22Rv1 (cell line): ENCODE data around the gene KLHL12.
"Not testable (repeated sequence)": the region's sequence is repeated elsewhere in the genome, so short reads cannot be mapped to it uniquely, and the experiment has no call there.

Experiments used
- H3K27ac ChIP-seq: fragments of 450-650 bp; 2 replicates; pipeline ENCODE4 v1.5.1; 2017
- CTCF ChIP-seq: fragments of 450-650 bp; IDR thresholded peaks from 2 replicates; pipeline ENCODE4 v1.5.1; 2017; ENCODE audit warnings: mild to moderate bottlenecking
- ZFX ChIP-seq: fragments of 450-650 bp; IDR thresholded peaks from 2 replicates; pipeline ENCODE4 v1.6.1; 2017; ENCODE audit warnings: antibody characterized with exemption, borderline replicate concordance

KLHL12 gene

GRCh38 chr1:202945483-202945882, 18.4 kb upstream of the KLHL12 start:
- no peak for TF ChIP-seq ZFX
- no peak for TF ChIP-seq CTCF
- H3K27ac ChIP-seq: no peak overlapping the region

GRCh38 chr1:202944438-202944921, 17.4 kb upstream of the KLHL12 start:
- H3K27ac ChIP-seq: no peak overlapping the region
- TF ChIP-seq ZFX (no peak), CTCF (no peak)

- H3K27ac ChIP-seq: no peak overlapping the region
- TF ChIP-seq CTCF (no peak), ZFX (no peak)
Observed at GRCh38 chr1:202942426-202942825, 15.4 kb upstream of the KLHL12 start.

- H3K27ac ChIP-seq: no peak overlapping the region
- TF ChIP-seq CTCF (no peak), ZFX (no peak)
Observed at GRCh38 chr1:202941372-202941771, 14.3 kb upstream of the KLHL12 start.

GRCh38 chr1:202940561-202940960, 13.5 kb upstream of the KLHL12 start:
- TF ChIP-seq ZFX: no peak
- no peak for TF ChIP-seq CTCF

GRCh38 chr1:202938287-202938925, 11.4 kb upstream of the KLHL12 start:
- H3K27ac ChIP-seq: no peak overlapping the region
- TF ChIP-seq CTCF: no peak
- no peak for TF ChIP-seq ZFX

More at GRCh38 chr1:202940561-202940960, 13.5 kb upstream of the KLHL12 start:
- no peak overlapping the region for H3K27ac ChIP-seq

GRCh38 chr1:202936409-202936808, 9.4 kb upstream of the KLHL12 start:
- H3K27ac ChIP-seq: not testable (repeated sequence)

- TF ChIP-seq CTCF: no peak
- no peak for TF ChIP-seq ZFX
- no peak overlapping the region for H3K27ac ChIP-seq
Observed at GRCh38 chr1:202935844-202936243, 8.8 kb upstream of the KLHL12 start.
